HG03066 (cell line): ENCODE measurements around the gene GM2A.

ENCODE experiments used
- ATAC-seq: cut with Tn5 transposase; IDR thresholded peaks from one replicate; pipeline ENCODE4 v1.9.1; 2021; ENCODE audit warnings: low read depth; ENCODE audit not compliant: unreplicated experiment

Gene GM2A

DNA sequence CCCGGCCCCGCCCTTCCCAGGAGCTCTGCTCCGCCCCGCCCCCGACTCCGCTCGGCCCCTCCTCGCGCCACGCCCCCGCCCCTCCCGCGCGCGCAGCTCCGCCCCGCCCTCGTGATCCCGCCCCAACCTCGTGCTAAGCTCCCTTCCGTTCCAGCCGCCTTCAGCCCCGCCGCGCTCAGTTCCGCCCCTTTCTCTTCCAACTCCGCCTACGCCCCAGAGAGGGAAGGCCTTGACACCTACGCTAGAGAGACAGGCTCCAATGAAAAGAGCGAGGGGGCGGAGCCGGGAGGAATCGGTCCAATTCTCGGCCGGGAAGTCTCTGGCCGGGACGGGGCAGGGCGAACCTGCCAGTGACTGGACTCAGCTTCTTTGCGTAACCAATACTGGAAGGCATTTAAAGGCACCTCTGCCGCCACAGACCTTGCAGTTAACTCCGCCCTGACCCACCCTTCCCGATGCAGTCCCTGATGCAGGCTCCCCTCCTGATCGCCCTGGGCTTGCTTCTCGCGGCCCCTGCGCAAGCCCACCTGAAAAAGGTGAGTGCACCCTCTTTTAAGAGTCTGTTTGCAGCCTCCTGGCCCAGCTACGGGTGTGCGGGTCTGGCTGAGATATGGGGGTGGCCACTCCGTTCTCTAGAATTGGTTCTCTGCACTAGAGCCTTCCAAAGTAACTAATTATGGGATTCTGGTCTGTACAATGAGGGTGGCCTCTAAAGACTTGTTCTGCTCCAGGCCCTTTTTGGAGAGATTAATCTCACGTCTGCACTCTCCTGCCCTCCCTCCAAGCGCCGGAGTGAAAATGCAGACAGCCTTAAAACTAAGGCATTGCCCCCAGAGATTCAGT lies at the start of gene GM2A:
TSS of gene GM2A (plus strand) at position 424 of the 843 bp plus-strand sequence. CDS start at position 456, 32 bp downstream.
- peak; percentile 73 for ATAC-seq

DNA sequence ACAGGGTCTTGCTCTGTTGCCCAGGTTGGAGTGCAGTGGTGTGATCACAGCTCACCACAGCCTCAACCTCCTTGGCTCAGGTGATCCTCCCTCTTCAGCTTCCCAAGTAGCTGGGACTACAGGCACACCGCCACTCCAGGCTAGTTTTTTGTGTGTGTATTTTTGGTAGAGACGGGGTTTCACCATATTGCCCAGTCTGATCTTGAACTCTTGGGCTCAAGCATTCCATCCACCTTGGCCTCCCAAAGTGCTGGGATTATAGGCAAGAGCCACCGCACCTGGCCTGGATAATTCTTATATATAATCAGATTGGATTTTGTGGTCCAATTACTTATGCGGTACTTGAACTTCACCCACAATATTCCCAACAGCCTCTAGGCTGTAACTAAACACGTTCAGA lies 48.9 kb upstream of the GM2A start:
- ATAC-seq: no peak

DNA sequence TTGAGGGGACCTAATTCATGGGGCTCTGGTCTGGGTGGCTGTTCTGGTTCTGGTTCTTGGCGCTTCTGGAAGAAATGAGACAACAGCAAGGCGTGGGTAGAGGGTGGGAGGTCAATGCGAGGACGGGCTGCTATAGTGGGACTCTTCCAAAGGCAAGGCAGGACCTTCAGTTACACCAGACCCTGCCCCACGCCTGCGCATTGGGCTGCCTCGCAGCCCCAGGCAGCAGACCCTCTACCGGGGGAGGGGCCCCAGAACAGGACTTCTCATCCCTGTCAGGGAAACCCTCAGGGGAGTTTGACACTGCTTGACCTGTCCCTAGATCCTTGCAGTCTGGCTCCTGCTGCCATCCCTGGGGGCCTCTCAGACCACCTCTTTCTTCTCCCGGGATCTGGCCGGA lies 47.6 kb upstream of the GM2A start:
- ATAC-seq: no peak

GRCh38 chr5:151208481-151208914 lies 44.5 kb upstream of the GM2A start:
- ATAC-seq: no peak

DNA sequence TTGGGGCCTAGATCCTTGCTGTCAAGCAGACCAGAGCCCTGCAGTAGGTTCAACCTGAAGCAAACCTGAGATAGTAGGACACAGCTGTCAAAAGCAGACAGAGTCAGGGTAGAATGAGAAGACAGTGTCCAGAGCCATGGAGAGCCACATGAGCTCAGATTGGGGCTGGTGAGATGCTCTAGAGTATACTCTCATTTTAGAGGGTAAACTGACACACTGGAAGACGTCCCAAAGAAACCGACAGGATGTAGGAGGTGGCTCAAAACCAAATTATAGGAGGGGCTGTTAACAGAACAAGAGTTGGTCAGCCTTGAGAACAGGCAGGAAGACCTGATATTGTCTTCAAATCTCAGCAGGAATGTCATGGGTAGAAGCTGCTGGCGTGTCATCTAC lies 40.6 kb upstream of the GM2A start:
- ATAC-seq: no peak

- ATAC-seq: peak; percentile 71
These were observed 39.0 kb upstream of the GM2A start for GRCh38 chr5:151213803-151214613.

GRCh38 chr5:151214614-151215545 lies 38.1 kb upstream of the GM2A start:
- peak; percentile 53 for ATAC-seq

DNA sequence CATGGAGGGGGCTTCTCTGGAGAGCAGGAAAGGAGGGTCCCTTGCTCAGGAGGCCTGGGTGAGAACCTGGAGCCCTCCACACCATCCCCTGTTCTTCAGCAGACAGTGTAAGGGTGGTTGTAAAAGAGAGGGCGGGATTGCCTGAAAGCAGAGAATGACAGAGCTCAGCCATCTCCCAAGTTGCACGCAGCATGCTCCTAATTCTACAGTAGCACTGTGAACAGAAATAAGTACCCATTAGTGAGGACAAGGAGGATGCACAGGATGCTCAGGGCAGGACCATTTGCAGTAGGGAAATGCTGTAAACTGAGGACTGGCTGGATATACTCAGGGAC lies 37.5 kb upstream of the GM2A start:
- ATAC-seq: no peak

DNA sequence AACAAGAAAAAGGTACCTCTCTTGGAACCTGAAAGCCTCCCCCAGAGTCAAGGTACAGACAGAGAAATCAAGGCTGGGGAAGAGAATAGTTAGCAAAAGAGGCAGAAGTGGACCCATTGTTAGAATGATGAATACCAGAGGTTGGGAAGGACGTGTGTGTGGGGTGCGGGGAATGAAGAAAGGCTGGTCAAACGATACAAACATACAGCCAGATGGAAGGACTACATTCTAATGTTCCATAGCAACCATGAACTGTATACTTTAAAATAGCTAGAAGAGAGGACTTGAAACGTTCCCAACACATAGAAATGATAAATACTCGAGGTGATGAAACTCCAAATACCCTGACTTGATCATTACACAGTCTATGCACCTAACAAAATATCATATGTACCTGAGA lies 36.2 kb upstream of the GM2A start:
- no peak for ATAC-seq

GRCh38 chr5:151218177-151218576 lies 34.8 kb upstream of the GM2A start:
- ATAC-seq: no peak

DNA sequence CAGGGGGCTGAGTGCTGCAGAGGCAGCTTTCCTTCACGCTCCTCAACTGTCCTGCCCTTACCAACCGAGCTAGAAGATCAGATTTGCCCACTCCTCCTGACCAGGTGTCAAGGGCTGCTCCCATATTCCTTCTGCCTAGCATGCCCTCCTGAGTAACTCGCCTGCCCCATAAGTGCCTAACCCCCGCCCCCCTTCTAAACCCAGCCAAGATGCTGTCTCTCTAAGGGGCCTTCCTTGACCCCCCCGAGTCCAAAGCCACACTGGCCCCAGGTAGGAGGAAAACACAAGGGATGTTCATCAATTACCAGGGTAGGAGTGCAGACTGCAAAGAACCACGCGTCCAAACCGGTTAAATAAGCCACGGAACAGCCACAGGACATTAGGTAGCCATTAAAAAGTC lies 33.8 kb upstream of the GM2A start:
- no peak for ATAC-seq

- no peak for ATAC-seq
These were observed 33.2 kb upstream of the GM2A start for GRCh38 chr5:151219789-151220188.

DNA sequence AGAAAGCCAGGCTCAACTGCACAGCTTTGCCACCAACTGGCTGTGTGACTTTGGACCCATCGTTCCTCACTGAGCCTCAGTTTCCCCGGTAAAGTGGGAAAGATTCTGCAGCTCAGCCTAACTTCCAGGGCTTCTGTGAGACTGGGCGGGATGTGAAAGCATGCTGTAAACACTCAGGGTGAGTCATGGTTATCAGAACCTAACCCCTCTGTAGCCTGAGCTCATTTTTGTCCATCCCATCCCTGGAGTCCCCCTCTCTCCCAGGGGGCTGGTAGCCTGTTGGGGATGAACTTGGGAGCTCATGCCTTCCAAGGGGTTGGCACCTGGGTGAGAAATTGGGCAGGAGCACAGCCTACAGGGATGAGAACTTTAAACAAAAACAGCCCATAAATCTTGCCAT lies 31.4 kb upstream of the GM2A start:
- ATAC-seq: no peak

- ATAC-seq: no peak
These were observed 30.8 kb upstream of the GM2A start for GRCh38 chr5:151222054-151222789.

GRCh38 chr5:151222790-151223446 lies 30.1 kb upstream of the GM2A start:
- peak; percentile 55 for ATAC-seq

- ATAC-seq: peak; percentile 72
These were observed 29.3 kb upstream of the GM2A start, which contains the start of gene CCDC69 for GRCh38 chr5:151223447-151224264. TSS of gene CCDC69 (minus strand) at chr5:151224092. CDS start at chr5:151223970, 122 bp downstream.

DNA sequence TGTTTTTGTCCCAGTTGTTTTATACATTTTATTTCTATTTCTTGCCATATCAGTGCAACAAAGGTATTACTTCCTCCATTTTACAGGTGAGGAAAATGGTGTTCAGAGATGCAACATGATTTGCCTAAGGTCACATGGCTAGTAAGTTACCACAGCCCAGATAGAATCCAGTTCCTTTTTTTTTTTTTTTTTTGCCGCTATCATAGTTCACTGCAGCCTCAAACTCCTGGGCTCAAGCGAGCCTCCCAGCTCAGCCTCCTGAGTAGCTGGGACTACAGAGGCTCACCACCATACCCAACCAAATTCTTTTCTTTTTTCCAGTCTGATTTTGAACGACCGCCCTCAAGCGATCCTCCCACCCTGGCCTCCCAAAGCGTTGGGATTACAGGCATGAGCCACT lies 28.6 kb upstream of the GM2A start:
- ATAC-seq: peak; percentile 39

DNA sequence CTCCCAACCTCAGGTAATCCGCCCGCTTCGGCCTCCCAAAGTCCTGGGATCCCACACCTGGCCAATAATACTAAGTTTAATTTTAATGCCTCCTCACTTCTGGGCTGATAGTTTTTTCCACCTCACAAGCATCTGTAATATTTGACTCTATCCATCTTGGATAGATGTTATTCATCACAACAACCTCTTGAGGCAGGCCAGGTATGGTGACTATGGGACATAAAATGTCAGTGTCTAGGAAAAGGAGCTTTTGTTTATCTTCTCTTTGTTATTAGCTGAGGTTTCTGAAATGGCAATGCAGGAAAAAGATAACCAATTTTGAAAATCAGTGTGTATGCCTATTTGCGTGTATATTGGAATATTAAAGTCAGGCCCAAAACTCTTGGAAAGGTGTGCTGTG lies 27.9 kb upstream of the GM2A start:
- ATAC-seq: no peak

- no peak for ATAC-seq
These were observed 27.5 kb upstream of the GM2A start for GRCh38 chr5:151225475-151225874.
